H1 (cell line): Measurements from ENCODE around the gene THAP4. TPM values are rescaled to one million over a fixed set of nuclear protein-coding genes. Genes with fewer than 3 reads are reported as not detected.

ENCODE experiments used
- CTCF ChIA-PET: fragments of 300-600 bp; sonication (Branson Sonifier 250); formaldehyde crosslinking; loops from one replicate; lab custom pipeline; 2021; ENCODE audit not compliant: partially characterized antibody; lab: Charles Lee
- POLR2A ChIA-PET: fragments of 300-600 bp; sonication (Branson Sonifier 250); formaldehyde crosslinking; loops from one replicate; lab custom pipeline; 2021; ENCODE audit warnings: inconsistent platforms; ENCODE audit not compliant: partially characterized antibody; lab: Charles Lee
- DNase-seq, 2 experiments: peaks; one replicate each; pipeline versions ENCODE4 v3.0.0 to v3.0.0-alpha.2; 2010 to 2022; ENCODE audit warnings: low spot score in 2 of 2, low read depth in 1 of 2, mixed read lengths in 1 of 2
- FAIRE-seq: peaks from 2 replicates; lab custom pipeline; 2011; peaks lifted over from hg19 to GRCh38; lab: Jason Lieb, UNC
- H2AFZ ChIP-seq: 2 replicates; pipeline ENCODE4 v1.8.1; 2012; ENCODE audit warnings: low read length, inconsistent platforms
- H2AK5ac ChIP-seq: 2 replicates; pipeline ENCODE4 v1.6.1; 2013; ENCODE audit warnings: low read depth, low read length
- H2BK120ac ChIP-seq: replicated peaks from 2 replicates; pipeline ENCODE3; 2013; ENCODE audit warnings: low read depth, low read length, inconsistent platforms
- H2BK12ac ChIP-seq: 2 replicates; pipeline ENCODE4 v1.6.1; 2013; ENCODE audit warnings: low read depth, low read length
- H2BK15ac ChIP-seq: 2 replicates; pipeline ENCODE4 v1.6.1; 2013; ENCODE audit warnings: low read length
- H2BK20ac ChIP-seq: 2 replicates; pipeline ENCODE4 v1.6.1; 2013; ENCODE audit warnings: low read length
- H2BK5ac ChIP-seq: 2 replicates; pipeline ENCODE4 v1.6.1; 2013; ENCODE audit warnings: low read depth, low read length
- H3K14ac ChIP-seq: 2 replicates; pipeline ENCODE4 v1.6.1; 2013; ENCODE audit warnings: inconsistent platforms; ENCODE audit not compliant: insufficient read length
- H3K18ac ChIP-seq: 2 replicates; pipeline ENCODE4 v1.6.1; 2013; ENCODE audit warnings: low read length; ENCODE audit errors: extremely low read depth
- H3K23ac ChIP-seq: 2 replicates; pipeline ENCODE4 v1.6.1; 2013; ENCODE audit warnings: inconsistent platforms; ENCODE audit not compliant: insufficient read length
- H3K23me2 ChIP-seq: 2 replicates; pipeline ENCODE4 v1.6.1; 2013; ENCODE audit warnings: low read depth, low read length
- H3K27ac ChIP-seq: 2 replicates; pipeline ENCODE4 v1.6.1; 2011; ENCODE audit warnings: low read depth, low read length, inconsistent platforms
- H3K27me3 ChIP-seq, 4 experiments: replicated peaks in 1 of 4; 1 replicate in 1 of 4; 2 replicates in 3 of 4; pipeline versions ENCODE4 v1.6.1 to v1.8.1; 2011 to 2013; ENCODE audit warnings: low read length in 3 of 4, mild to moderate bottlenecking in 3 of 4, inconsistent platforms in 2 of 4, mixed read lengths in 2 of 4, moderate library complexity in 1 of 4; ENCODE audit not compliant: control insufficient read depth in 3 of 4, insufficient read depth in 3 of 4; ENCODE audit errors: extremely low read depth in 1 of 4
- H3K36me3 ChIP-seq, 4 experiments: 2 replicates each; pipeline versions ENCODE4 v1.6.1 to v1.8.1; 2011 to 2013; ENCODE audit warnings: mild to moderate bottlenecking in 4 of 4, low read length in 3 of 4, moderate library complexity in 2 of 4, control low read depth in 1 of 4, inconsistent platforms in 1 of 4; ENCODE audit not compliant: insufficient read depth in 4 of 4, control insufficient read depth in 2 of 4
- H3K4ac ChIP-seq: replicated peaks from 2 replicates; pipeline ENCODE3; 2013; ENCODE audit warnings: low read length, low read depth, mixed read lengths, inconsistent platforms; ENCODE audit not compliant: insufficient read length
- H3K4me1 ChIP-seq, 4 experiments: replicated peaks in 1 of 4; 1 replicate in 1 of 4; 2 replicates in 3 of 4; pipeline versions ENCODE4 v1.6.1 to v1.8.1; 2011 to 2013; ENCODE audit warnings: low read length in 3 of 4, inconsistent platforms in 2 of 4, mixed read lengths in 1 of 4; ENCODE audit not compliant: insufficient read depth in 4 of 4, control insufficient read depth in 3 of 4
- H3K4me2 ChIP-seq, 2 experiments: 2 replicates each; pipeline versions ENCODE4 v1.6.1 to v1.8.1; 2011 to 2013; ENCODE audit warnings: low read depth in 2 of 2, low read length in 2 of 2, control low read depth in 1 of 2, inconsistent platforms in 1 of 2, mild to moderate bottlenecking in 1 of 2; ENCODE audit not compliant: insufficient read depth in 1 of 2
- H3K4me3 ChIP-seq, 4 experiments: fragments of 200-600, 300-600 bp in 1 of 4; sonication (generic), shearing (Covaris generic), sonication (Bioruptor Twin) in 1 of 4; 2 replicates each; pipeline versions ENCODE4 v1.5.1 to v1.8.1; 2011 to 2016; ENCODE audit warnings: low read length in 4 of 4, low read depth in 3 of 4, control low read depth in 2 of 4, inconsistent platforms in 2 of 4, mild to moderate bottlenecking in 2 of 4, mixed read lengths in 1 of 4, moderate library complexity in 1 of 4; ENCODE audit not compliant: insufficient read depth in 2 of 4; ENCODE audit errors: extremely low read depth in 1 of 4
- H3K56ac ChIP-seq: replicated peaks from 2 replicates; pipeline ENCODE3; 2013; ENCODE audit warnings: low read depth, mild to moderate bottlenecking, mixed read lengths, low read length, inconsistent platforms; ENCODE audit not compliant: insufficient read length
- H3K79me1 ChIP-seq: 2 replicates; pipeline ENCODE4 v1.6.1; 2013; ENCODE audit warnings: low read depth, low read length, control low read depth
- H3K79me2 ChIP-seq, 2 experiments: 2 replicates each; pipeline versions ENCODE4 v1.6.1 to v1.8.1; 2012 to 2013; ENCODE audit warnings: low read length in 2 of 2, mild to moderate bottlenecking in 2 of 2, inconsistent platforms in 1 of 2; ENCODE audit not compliant: insufficient read depth in 2 of 2, control insufficient read depth in 1 of 2
- H3K9ac ChIP-seq, 4 experiments: replicated peaks in 1 of 4; 1 replicate in 1 of 4; 2 replicates in 3 of 4; pipeline versions ENCODE4 v1.6.1 to v1.8.1; 2011 to 2013; ENCODE audit warnings: low read depth in 3 of 4, low read length in 3 of 4, control low read depth in 2 of 4, mild to moderate bottlenecking in 2 of 4, moderate library complexity in 2 of 4, inconsistent platforms in 1 of 4; ENCODE audit errors: extremely low read depth in 1 of 4
- H3K9me3 ChIP-seq, 2 experiments: 2 replicates each; pipeline versions ENCODE4 v1.6.1 to v1.8.1; 2012 to 2013; ENCODE audit warnings: mild to moderate bottlenecking in 2 of 2, moderate library complexity in 2 of 2, control low read depth in 1 of 2, inconsistent platforms in 1 of 2, low read depth in 1 of 2, low read length in 1 of 2, mixed read lengths in 1 of 2; ENCODE audit not compliant: insufficient read depth in 2 of 2
- H4K20me1 ChIP-seq, 2 experiments: replicated peaks in 1 of 2; 2 replicates each; pipeline versions ENCODE3 to v1.8.1; 2011 to 2013; ENCODE audit warnings: inconsistent platforms in 2 of 2, low read length in 2 of 2, mild to moderate bottlenecking in 1 of 2; ENCODE audit not compliant: insufficient read depth in 2 of 2, control insufficient read depth in 1 of 2
- H4K5ac ChIP-seq: 2 replicates; pipeline ENCODE4 v1.6.1; 2013; ENCODE audit warnings: low read length, low read depth, mixed read lengths, inconsistent platforms; ENCODE audit not compliant: insufficient read length
- H4K8ac ChIP-seq: 2 replicates; pipeline ENCODE4 v1.8.0; 2013; ENCODE audit warnings: mild to moderate bottlenecking, moderate library complexity, low read length, inconsistent platforms; ENCODE audit not compliant: insufficient read depth; ENCODE audit errors: extremely low read depth
- H4K91ac ChIP-seq: replicated peaks from 2 replicates; pipeline ENCODE3; 2013; ENCODE audit warnings: low read length, mixed read lengths, inconsistent platforms; ENCODE audit not compliant: insufficient read length
- ATF2 ChIP-seq: IDR thresholded peaks from 2 replicates; pipeline ENCODE4 v1.6.1; 2012; ENCODE audit warnings: low read length, inconsistent platforms
- BACH1 ChIP-seq: IDR thresholded peaks from 2 replicates; pipeline ENCODE4 v1.6.1; 2012; ENCODE audit warnings: low read length, improper control_type of control experiment
- BCL11A ChIP-seq, 2 experiments: IDR thresholded peaks; one replicate each; pipeline ENCODE4 v1.6.1; 2011; ENCODE audit warnings: low read depth in 2 of 2, low read length in 2 of 2, mild to moderate bottlenecking in 2 of 2
- CBX5 ChIP-seq: fragments of 300-800, 300-1000 bp; sonication (generic); IDR thresholded peaks from 2 replicates; pipeline ENCODE4 v1.7.1; 2016; ENCODE audit warnings: antibody characterized with exemption, low read length, low read depth
- FOSL1 ChIP-seq: IDR thresholded peaks from 2 replicates; pipeline ENCODE4 v1.6.1; 2011; ENCODE audit warnings: mild to moderate bottlenecking, low read depth, low read length, moderate library complexity; ENCODE audit not compliant: insufficient read depth
- GABPA ChIP-seq: IDR thresholded peaks from 2 replicates; pipeline ENCODE4 v1.6.1; 2011; ENCODE audit warnings: mild to moderate bottlenecking, low read length, moderate library complexity, borderline replicate concordance; ENCODE audit not compliant: insufficient read depth
- KDM4A ChIP-seq: IDR thresholded peaks from one replicate; pipeline ENCODE4 v1.7.1; 2012; ENCODE audit warnings: low read depth, mild to moderate bottlenecking, moderate library complexity, low read length, inconsistent platforms; ENCODE audit not compliant: severe bottlenecking
- MAFK ChIP-seq: IDR thresholded peaks from 2 replicates; pipeline ENCODE4 v1.6.1; 2012; ENCODE audit warnings: low read depth, mild to moderate bottlenecking, improper control_type of control experiment, low read length
- RNF2 ChIP-seq: fragments of 200-900, 300-1000 bp; sonication (generic); IDR thresholded peaks from 2 replicates; pipeline ENCODE4 v1.7.1; 2016; ENCODE audit warnings: borderline replicate concordance, low read depth, mild to moderate bottlenecking, antibody characterized with exemption, low read length; ENCODE audit not compliant: poor library complexity, severe bottlenecking; ENCODE audit errors: missing control alignments
- WGBS, 2 experiments: shearing (Covaris generic) in 1 of 2; methylation state at CpG; one replicate each; pipeline versions ENCODE4 v1.1.6 to v1.1.7; 2013 to 2015; ENCODE audit warnings: low lambda C conversion rate in 2 of 2, mixed read lengths in 2 of 2, inconsistent platforms in 1 of 2, low coverage in 1 of 2, missing lambda C conversion rate in 1 of 2; ENCODE audit not compliant: insufficient replicate concordance in 2 of 2, insufficient coverage in 1 of 2, insufficient read length in 1 of 2; ENCODE audit errors: extremely low coverage in 1 of 2, missing lambda C conversion rate in 1 of 2; 5-methylcytosine and 5-hydroxymethylcytosine counted together
- polyA plus RNA-seq, 7 experiments: library from polyadenylated mRNA; depleted of rRNA in 3 of 7; stranded (reverse) in 5 of 7; unstranded in 2 of 7; fragments of >200 nt in 5 of 7; fragments of 200-250 nt in 2 of 7; gene quantifications; 1 replicate in 5 of 7; 2 replicates in 1 of 7; 4 replicates in 1 of 7; pipeline versions ENCODE4 v1.2.1 to v1.2.3, GENCODE V29; 2011 to 2013; ENCODE audit warnings: missing spikeins in 2 of 7, mixed read lengths in 2 of 7
- total RNA-seq: library from RNA; stranded (reverse); fragmentation: NEBNext Ultra II Directional; extraction: Animal tissue kit (Norgen Biotek cat#: 25700); gene quantifications from 2 replicates; pipeline ENCODE4 v1.2.1, GENCODE V29; 2021

THAP4 gene
- total and polyA plus RNA-seq, 2 of the 8 experiments (the other 6 are each of a cell fraction or from before 2014, with no cell fraction given): 78.9 to 83.6 TPM

- Histone ChIP-seq H3K9me3 (peaks cover 20% of the 10 kb centered on the region in 2 experiments), H3K27ac (no peak overlapping the region), H3K4me3 (no peak overlapping the region), H3K27me3 (no peaks in the 10 kb centered on the region; a peak in 1 of 7 replicates), H4K5ac (no peak overlapping the region), H3K56ac (no peak overlapping the region), H3K79me1 (no peaks in the 10 kb centered on the region), H4K91ac (no peak overlapping the region), H3K9ac (no peak overlapping the region), H3K18ac (peak overlapping the region; percentile 48; the same call in 1 of the 2 replicates), H3K23ac (no peak overlapping the region), H3K23me2 (no peaks in the 10 kb centered on the region), H3K79me2 (no peaks in the 10 kb centered on the region), H3K4ac (peak overlapping the region; percentile 33), H3K14ac (no peak overlapping the region), H2BK15ac (no peak overlapping the region), H2BK12ac (0 out of 2 replicates have a peak overlapping the region, but pooled peaks have one; percentile 14), H4K20me1 (no peaks in the 10 kb centered on the region), H2BK5ac (no peak overlapping the region), H2BK20ac (no peak overlapping the region), H4K8ac (no peak overlapping the region; the same call in 1 of the 2 replicates), H2AK5ac (no peak overlapping the region), H3K36me3 (peaks cover 0 to 29% (median 7%) of the 10 kb centered on the region in 4 experiments; a peak in 4 of 8 replicates), H2AFZ (no peak overlapping the region), H2BK120ac (no peak overlapping the region), H3K4me2 (no peak overlapping the region), H3K4me1 (peaks cover 0 to 3% (median 1%) of the 10 kb centered on the region in 4 experiments; a peak in 1 of 7 replicates)
- WGBS, 2 experiments: 85% methylated on average over 12 of the region's 12 CpGs; no CpG with 5 or more reads in 1 of the 2 experiments
- CTCF ChIA-PET: interaction anchor here (1.1 to 2.2 kb wide), 5 partner anchors 11 to 27 kb away, joined by 3 to 7 read pairs (median 4); no protein-coding TSS in a partner anchor
- FAIRE-seq: no peak
- POLR2A ChIA-PET: interaction anchor here (1.1 to 1.9 kb wide), 2 partner anchors 25 to 53 kb away, joined by 4 to 5 read pairs; partner anchors contain the start of genes ATG4B and THAP4
- TF ChIP-seq BACH1 (peak; percentile 88), CBX5 (no peak), MAFK (peak; percentile 87), RNF2 (no peak), BCL11A (IDR thresholded peaks at IDR 0.05; ENCODE audit: low read depth in 2 of 2, low read length in 2 of 2) (no peak), KDM4A (no peak), GABPA (no peak), ATF2 (no peak), FOSL1 (no peak)
- no peak for DNase-seq
Measured at GRCh38 chr2:241584436-241584835, 52.5 kb downstream of the THAP4 start.
